Lower leg skin (tissue), 4 donors: ENCODE data around the gene KRTAP10-1. TPM values are rescaled to one million over a fixed set of nuclear protein-coding genes. Genes with fewer than 3 reads are reported as not detected.
A peak's percentile ranks its signal among the peaks of the same experiment; 100 is the strongest.
"Not testable (repeated sequence)": the region's sequence is repeated elsewhere in the genome, so short reads cannot be mapped to it uniquely, and the experiment has no call there.

Experiments used
- DNase-seq, 2 donors: peaks; one replicate each; pipeline ENCODE4 v3.0.0-alpha.2; 2019; ENCODE audit warnings: low spot score in 2 of 2
- H3K4me3 ChIP-seq: fragments of 200-600 bp; sonication (generic); 2 replicates; pipeline ENCODE4 v1.5.1; 2017; ENCODE audit warnings: mild to moderate bottlenecking, low read depth; ENCODE audit not compliant: poor library complexity, severe bottlenecking
- POLR2A ChIP-seq, 2 donors: fragments of 450-650 bp; IDR thresholded peaks; one replicate each; pipeline ENCODE4 v1.6.1; 2016 to 2017; ENCODE audit warnings: antibody characterized with exemption in 2 of 2, mild to moderate bottlenecking in 1 of 2, moderate library complexity in 1 of 2
- WGBS, 2 donors: methylation state at CpG; one replicate each; pipeline ENCODE4 v1.1.5; 2018; 5-methylcytosine and 5-hydroxymethylcytosine counted together
- intact Hi-C: fragments of 100-400 bp; cut with DNase I; formaldehyde crosslinking; loops from one replicate; pipeline ENCODE4 v1.15.0; 2023; ENCODE audit warnings: low total_unique reads
- total RNA-seq, 4 donors: library from RNA; depleted of rRNA; stranded (reverse); fragments of >200 nt; gene quantifications; one replicate each; pipeline ENCODE4 v1.1.0, GENCODE V29; 2016
- TF ChIP-seq, protein P1 (sequence below), 3 donors: fragments of 450-650 bp; IDR thresholded peaks; one replicate each; pipeline ENCODE4 v1.5.1; 2016; ENCODE audit warnings: antibody characterized with exemption in 3 of 3, mild to moderate bottlenecking in 3 of 3, moderate library complexity in 2 of 3

Gene KRTAP10-1
- total RNA-seq, 4 donors from 2014 or later: 3.0 TPM; not detected in 3

DNA sequence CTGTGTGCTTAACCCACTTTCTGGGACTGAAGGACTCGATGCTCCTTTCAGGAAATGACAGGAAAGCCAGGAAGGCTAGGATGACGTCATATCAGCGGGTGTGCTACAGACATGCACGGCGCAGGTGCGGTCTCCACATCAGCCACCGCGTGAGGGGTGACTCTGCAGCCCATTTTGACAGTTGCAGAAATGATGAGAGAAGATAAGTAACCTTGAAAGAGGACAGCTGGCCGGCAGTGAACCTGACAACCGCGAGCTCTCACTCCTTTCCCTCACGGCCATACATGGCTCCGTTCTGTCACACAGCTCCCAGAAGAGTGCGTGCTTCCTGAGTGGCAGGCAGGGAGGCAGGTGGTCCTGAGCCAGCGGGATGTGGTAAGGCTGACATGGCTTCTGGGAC lies 42.1 kb upstream of the KRTAP10-1 start:
- 70 to 75% methylated on average over 15 of the region's 15 CpGs for WGBS, 2 donors
- TF ChIP-seq, protein P1, sequence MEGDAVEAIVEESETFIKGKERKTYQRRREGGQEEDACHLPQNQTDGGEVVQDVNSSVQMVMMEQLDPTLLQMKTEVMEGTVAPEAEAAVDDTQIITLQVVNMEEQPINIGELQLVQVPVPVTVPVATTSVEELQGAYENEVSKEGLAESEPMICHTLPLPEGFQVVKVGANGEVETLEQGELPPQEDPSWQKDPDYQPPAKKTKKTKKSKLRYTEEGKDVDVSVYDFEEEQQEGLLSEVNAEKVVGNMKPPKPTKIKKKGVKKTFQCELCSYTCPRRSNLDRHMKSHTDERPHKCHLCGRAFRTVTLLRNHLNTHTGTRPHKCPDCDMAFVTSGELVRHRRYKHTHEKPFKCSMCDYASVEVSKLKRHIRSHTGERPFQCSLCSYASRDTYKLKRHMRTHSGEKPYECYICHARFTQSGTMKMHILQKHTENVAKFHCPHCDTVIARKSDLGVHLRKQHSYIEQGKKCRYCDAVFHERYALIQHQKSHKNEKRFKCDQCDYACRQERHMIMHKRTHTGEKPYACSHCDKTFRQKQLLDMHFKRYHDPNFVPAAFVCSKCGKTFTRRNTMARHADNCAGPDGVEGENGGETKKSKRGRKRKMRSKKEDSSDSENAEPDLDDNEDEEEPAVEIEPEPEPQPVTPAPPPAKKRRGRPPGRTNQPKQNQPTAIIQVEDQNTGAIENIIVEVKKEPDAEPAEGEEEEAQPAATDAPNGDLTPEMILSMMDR (IDR thresholded peaks at IDR 0.05): no peak
- no peak for TF ChIP-seq POLR2A (IDR thresholded peaks at IDR 0.05)
- peak in 1 of 2 donors; percentile 70 for DNase-seq

DNA sequence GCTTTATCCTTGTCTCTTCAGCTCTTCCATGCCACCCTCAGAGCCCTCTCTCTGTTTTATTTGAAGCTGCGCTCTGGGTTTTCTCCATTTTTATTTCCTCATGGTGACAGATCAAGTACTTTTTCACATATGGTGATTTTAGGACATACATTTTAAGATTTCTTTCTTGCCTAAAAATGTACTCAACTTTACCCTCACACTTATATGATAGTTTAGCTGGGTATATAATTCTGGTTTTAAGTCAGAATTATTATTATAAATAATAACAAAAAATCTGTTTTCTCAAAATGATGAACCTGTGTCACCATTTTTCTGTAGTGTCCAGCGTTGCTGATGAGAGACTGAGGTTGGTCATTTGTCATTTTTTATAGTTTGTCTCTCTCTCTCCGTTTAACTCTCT lies 41.2 kb upstream of the KRTAP10-1 start:
- 88 to 89% methylated on average over 3 of the region's 3 CpGs for WGBS, 2 donors
- no peak for DNase-seq
- H3K4me3 ChIP-seq: no peak overlapping the region
- intact Hi-C loops: no loop called here
- TF ChIP-seq, protein P1 (IDR thresholded peaks at IDR 0.05): no peak
- TF ChIP-seq POLR2A (IDR thresholded peaks at IDR 0.05): no peak

More for the DNA sequence above, 42.1 kb upstream of the KRTAP10-1 start:
- intact Hi-C loops: no loop called here
- no peak overlapping the region for H3K4me3 ChIP-seq

DNA sequence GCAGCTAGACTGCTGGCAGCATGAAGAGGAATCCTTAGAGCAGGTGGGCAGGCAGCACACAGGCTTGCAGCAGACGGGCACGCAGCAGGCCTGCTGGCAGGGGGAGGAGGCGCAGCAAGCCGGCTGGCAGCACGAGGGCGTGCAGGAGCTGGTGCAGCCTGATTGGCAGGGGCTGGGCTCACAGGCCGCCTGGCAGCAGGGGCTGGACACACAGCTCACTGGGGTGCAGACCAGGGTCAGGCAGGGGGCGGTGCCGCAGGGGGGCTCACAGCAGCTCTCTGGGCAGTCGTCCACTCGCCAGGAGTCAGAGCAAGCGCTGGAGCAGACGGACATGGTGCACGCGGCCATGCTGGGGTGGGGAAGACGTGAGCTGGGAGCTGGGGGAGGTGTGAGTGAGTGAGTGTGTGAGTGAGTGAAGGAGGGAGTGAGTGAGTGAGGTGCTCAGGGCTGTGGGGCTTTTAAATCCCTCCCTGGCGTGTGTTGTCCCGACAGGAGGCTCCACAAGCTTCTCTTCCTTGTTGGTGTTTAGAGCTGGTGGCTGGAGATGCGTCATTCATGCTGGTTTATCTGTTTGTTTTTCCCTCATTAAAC lies 40.3 kb upstream of the KRTAP10-1 start, which contains the start of gene KRTAP10-5:
Gene KRTAP10-5 (minus strand): TSS at position 374 of the 591 bp plus-strand sequence. CDS start 26 bp downstream, at position 348.
- DNase-seq: peak in 1 of 2 donors; percentile 79
- intact Hi-C loops, H3K4me3 ChIP-seq: not testable (repeated sequence)
- 50 to 60% methylated on average over 19 of the region's 19 CpGs for WGBS, 2 donors

DNA sequence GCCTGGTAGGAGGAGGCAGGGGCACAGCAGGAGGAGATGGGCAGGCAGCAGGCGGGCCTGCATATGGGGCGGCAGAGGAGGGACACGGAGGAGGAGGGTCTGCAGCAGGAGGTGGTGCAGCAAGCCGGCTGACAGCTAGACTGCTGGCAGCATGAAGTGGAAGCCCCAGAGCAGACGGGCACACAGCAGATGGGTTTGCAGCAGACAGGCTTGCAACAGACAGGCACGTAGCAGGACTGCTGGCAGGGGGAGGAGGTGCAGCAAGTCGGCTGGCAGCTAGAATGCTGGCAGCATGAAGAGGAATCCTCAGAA lies 39.8 kb upstream of the KRTAP10-1 start:
- intact Hi-C loops: no loop called here
- DNase-seq: peak in 1 of 2 donors; percentile 48
- 64 to 66% methylated on average over 7 of the region's 7 CpGs for WGBS, 2 donors
- TF ChIP-seq, protein P1 (IDR thresholded peaks at IDR 0.05): no peak
- TF ChIP-seq POLR2A (IDR thresholded peaks at IDR 0.05): no peak
- no peak overlapping the region for H3K4me3 ChIP-seq

DNA sequence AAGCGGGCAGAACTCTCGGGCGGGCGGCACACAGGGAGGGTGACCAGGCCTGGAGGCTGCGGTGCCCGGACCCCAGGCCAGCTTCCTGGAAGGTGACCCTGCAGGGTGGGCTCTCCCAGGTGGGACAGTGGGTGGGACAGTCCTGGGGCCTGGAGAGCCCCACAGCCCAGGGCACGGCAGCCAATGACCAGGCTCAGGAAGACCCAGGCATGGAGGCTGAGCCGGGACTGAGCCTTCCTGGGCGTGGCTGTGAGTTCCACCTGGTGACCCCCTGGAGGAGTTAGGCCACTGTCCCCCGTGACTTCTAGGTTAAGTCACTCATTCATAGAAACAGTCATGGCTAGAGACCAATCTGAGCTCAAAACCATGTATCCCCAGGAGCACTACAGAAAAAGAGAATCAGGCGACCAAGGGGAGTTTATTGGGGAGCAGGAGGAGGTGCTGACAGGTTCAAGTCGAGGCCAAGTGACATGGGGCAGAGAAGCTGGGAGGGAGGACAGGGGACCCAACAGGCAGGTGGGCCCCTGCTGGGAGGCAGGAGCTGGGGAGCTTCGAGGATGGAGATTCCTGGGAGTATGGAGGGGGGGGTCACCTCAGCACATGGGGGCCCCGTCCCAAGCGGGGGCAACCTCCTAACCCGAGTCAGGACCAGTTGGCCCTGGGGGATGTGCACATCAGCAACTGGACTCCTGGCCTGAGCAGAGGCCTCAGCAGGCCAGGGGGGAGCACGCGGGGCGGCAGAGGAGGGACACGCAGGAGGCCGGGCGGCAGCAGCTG lies 39.2 kb upstream of the KRTAP10-1 start:
- peak in 1 of 2 donors; percentile 65 for DNase-seq
- intact Hi-C loops: no loop called here
- H3K4me3 ChIP-seq: no peak overlapping the region
- WGBS, 2 donors: 80 to 84% methylated on average over 15 to 17 of the region's 22 CpGs
- TF ChIP-seq POLR2A (IDR thresholded peaks at IDR 0.05): no peak
- TF ChIP-seq, protein P1 (IDR thresholded peaks at IDR 0.05): no peak

DNA sequence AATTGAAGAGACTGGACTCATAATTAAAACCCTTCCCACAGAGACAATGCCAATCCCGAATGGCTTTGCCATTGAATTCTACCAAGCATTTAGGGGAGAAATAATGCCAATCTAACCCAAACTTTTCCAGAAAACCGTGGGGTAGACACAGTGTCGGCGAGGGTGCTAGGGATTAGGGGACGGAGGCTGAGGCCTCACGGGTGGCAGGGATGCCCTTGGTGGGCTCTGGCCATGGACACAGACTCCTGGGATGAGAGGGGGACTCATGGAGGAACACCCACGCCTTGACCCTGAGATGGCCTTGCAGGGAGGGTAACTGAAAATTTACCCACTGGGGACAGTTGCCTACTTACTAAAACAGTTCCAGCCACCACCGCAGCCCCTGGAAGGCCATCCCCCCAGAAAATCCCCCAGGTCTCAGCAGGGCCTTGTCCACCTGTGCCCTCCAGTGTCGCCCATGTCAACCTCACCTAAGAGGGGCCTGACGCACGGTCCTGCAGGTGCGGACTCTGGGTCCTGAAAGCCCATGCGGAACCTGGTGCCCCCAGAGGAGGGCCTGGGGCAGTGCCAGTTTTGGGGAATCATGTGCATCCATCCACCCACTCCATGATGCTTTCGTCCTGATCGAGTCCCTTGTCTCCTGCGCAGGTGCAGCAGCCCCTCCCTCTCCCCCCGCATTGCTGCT lies 38.5 kb upstream of the KRTAP10-1 start:
- DNase-seq: peak in 1 of 2 donors; percentile 71
- no peak for TF ChIP-seq POLR2A (IDR thresholded peaks at IDR 0.05)
- TF ChIP-seq, protein P1 (IDR thresholded peaks at IDR 0.05): no peak
- H3K4me3 ChIP-seq: no peak overlapping the region
- 89 to 94% methylated on average over 14 of the region's 17 CpGs for WGBS, 2 donors
- intact Hi-C loops: no loop called here
